Endodermal cell (in vitro differentiated cells): ENCODE data around the gene CYP26B1. TPM values are rescaled to one million over a fixed set of nuclear protein-coding genes. Genes with fewer than 3 reads are reported as not detected.

Source experiments
- DNase-seq: peaks from one replicate; pipeline ENCODE4 v3.0.0-alpha.2; 2017
- H3K27ac ChIP-seq: 2 replicates; pipeline ENCODE4 v1.5.1; 2013; ENCODE audit warnings: mild to moderate bottlenecking, low read depth, low read length, moderate library complexity
- H3K27me3 ChIP-seq: 2 replicates; pipeline ENCODE4 v1.6.1; 2013; ENCODE audit warnings: mild to moderate bottlenecking, low read length, moderate library complexity; ENCODE audit not compliant: insufficient read depth, control insufficient read depth, poor library complexity, severe bottlenecking
- H3K36me3 ChIP-seq: 2 replicates; pipeline ENCODE4 v1.7.0; 2013; ENCODE audit warnings: mild to moderate bottlenecking, low read length, moderate library complexity; ENCODE audit not compliant: control insufficient read depth, insufficient read depth
- H3K4me1 ChIP-seq: one replicate; pipeline ENCODE4 v1.7.0; 2013; ENCODE audit warnings: low read length; ENCODE audit not compliant: control insufficient read depth, insufficient read depth
- H3K4me3 ChIP-seq: 2 replicates; pipeline ENCODE4 v1.5.1; 2013; ENCODE audit warnings: mild to moderate bottlenecking, low read length, moderate library complexity
- H3K9ac ChIP-seq: 2 replicates; pipeline ENCODE4 v1.6.1; 2013; ENCODE audit warnings: mild to moderate bottlenecking, low read length, moderate library complexity; ENCODE audit not compliant: poor library complexity, severe bottlenecking; ENCODE audit errors: extremely low read depth
- H3K9me3 ChIP-seq: 2 replicates; pipeline ENCODE4 v1.6.1; 2013; ENCODE audit warnings: mild to moderate bottlenecking, low read length, moderate library complexity; ENCODE audit not compliant: control insufficient read depth
- H3K27ac Mint-ChIP-seq: 2 replicates; pipeline ENCODE4 v1.8.0; 2020; ENCODE audit warnings: mixed read lengths
- H3K27me3 Mint-ChIP-seq: 2 replicates; pipeline ENCODE4 v1.8.0; 2021; ENCODE audit warnings: mild to moderate bottlenecking, mixed read lengths; ENCODE audit not compliant: insufficient read depth
- H3K36me3 Mint-ChIP-seq: 2 replicates; pipeline ENCODE4 v1.8.0; 2020; ENCODE audit warnings: low read depth, mixed read lengths
- H3K4me1 Mint-ChIP-seq: 2 replicates; pipeline ENCODE4 v1.8.0; 2020; ENCODE audit warnings: mixed read lengths
- H3K4me3 Mint-ChIP-seq: 2 replicates; pipeline ENCODE4 v1.8.0; 2020; ENCODE audit warnings: mild to moderate bottlenecking, moderate library complexity, mixed read lengths
- H3K9me3 Mint-ChIP-seq: 2 replicates; pipeline ENCODE4 v1.8.0; 2020; ENCODE audit warnings: mild to moderate bottlenecking, mixed read lengths
- WGBS, 2 experiments: methylation state at CpG; one replicate each; pipeline versions ENCODE4 v1.1.5 to v1.1.7; 2013; ENCODE audit warnings: missing lambda C conversion rate in 2 of 2, mixed read lengths in 1 of 2; ENCODE audit not compliant: insufficient coverage in 1 of 2, insufficient read length in 1 of 2; 5-methylcytosine and 5-hydroxymethylcytosine counted together
- total RNA-seq, 2 donors: library from RNA; stranded (reverse); fragmentation: NEBNext Ultra II Directional in 1 of 2; extraction: Animal tissue kit (Norgen Biotek cat#: 25700) in 1 of 2; gene quantifications; 2 replicates in 1 of 2; 3 replicates in 1 of 2; pipeline ENCODE4 v1.2.1, GENCODE V29; 2021
- TF ChIP-seq, protein P1 (sequence below): fragments of 200-600 bp; sonication (generic); conservative IDR thresholded peaks from 2 replicates; pipeline ENCODE4 v1.5.0; 2021; ENCODE audit warnings: antibody characterized with exemption, mild to moderate bottlenecking

Gene CYP26B1
- total RNA-seq, 2 donors from 2014 or later = 0.09 to 0.91 TPM

DNA sequence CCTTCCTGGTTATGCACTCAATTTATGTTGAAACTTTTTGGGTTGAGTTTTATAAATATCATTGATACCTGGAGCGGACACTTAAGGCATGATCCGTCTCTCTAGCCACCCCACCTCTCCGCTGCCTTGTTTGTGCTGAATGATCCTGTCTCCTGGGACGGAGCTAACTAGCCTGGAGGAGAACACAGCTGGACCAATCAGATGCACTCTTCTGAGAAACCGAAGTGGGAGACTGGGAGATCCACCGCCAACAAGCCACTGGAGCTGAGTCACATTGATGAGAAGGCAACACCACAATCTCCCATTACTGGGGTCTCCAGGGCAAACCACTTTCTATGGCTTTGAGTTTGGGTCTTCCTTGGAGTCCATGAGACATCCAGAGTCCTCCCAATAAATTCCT, 29.3 kb downstream of the CYP26B1 start:
- no peaks in the 10 kb centered on the region for H3K36me3 ChIP-seq
- no peak overlapping the region for H3K4me3 Mint-ChIP-seq
- WGBS, 2 experiments = 95 to 98% methylated on average over 6 of the region's 6 CpGs
- H3K27me3 Mint-ChIP-seq = peaks cover 40% of the 10 kb centered on the region
- H3K27ac ChIP-seq = no peak overlapping the region
- no peak overlapping the region for H3K9ac ChIP-seq
- no peak overlapping the region for H3K4me3 ChIP-seq
- no peaks in the 10 kb centered on the region for H3K4me1 ChIP-seq
- no peak overlapping the region for H3K27ac Mint-ChIP-seq
- no peaks in the 10 kb centered on the region for H3K4me1 Mint-ChIP-seq
- DNase-seq = peak; percentile 20
- TF ChIP-seq, protein P1, sequence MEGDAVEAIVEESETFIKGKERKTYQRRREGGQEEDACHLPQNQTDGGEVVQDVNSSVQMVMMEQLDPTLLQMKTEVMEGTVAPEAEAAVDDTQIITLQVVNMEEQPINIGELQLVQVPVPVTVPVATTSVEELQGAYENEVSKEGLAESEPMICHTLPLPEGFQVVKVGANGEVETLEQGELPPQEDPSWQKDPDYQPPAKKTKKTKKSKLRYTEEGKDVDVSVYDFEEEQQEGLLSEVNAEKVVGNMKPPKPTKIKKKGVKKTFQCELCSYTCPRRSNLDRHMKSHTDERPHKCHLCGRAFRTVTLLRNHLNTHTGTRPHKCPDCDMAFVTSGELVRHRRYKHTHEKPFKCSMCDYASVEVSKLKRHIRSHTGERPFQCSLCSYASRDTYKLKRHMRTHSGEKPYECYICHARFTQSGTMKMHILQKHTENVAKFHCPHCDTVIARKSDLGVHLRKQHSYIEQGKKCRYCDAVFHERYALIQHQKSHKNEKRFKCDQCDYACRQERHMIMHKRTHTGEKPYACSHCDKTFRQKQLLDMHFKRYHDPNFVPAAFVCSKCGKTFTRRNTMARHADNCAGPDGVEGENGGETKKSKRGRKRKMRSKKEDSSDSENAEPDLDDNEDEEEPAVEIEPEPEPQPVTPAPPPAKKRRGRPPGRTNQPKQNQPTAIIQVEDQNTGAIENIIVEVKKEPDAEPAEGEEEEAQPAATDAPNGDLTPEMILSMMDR = no peak
- H3K27me3 ChIP-seq = peaks cover 22% of the 10 kb centered on the region
- no peaks in the 10 kb centered on the region for H3K9me3 Mint-ChIP-seq
- H3K36me3 Mint-ChIP-seq = no peaks in the 10 kb centered on the region
- no peaks in the 10 kb centered on the region for H3K9me3 ChIP-seq

DNA sequence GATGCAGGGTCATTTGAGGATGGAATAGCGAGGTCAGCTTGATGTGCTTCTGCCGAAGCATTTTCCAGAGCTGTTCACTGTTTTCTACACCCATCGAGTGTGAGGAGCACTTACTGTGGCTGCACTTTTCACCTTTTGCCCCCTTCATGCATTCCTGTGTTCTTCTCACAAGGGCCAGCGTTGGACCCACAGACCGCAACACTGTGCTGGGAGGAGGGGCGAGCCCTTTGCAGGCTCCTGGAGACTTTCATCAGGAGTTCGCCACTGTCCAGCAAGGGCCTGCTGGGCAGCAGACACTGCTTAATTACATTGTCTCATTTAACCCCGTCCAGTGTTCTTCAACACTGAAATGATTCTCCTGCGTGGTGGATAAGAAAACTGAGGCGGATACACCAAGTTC, 29.9 kb downstream of the CYP26B1 start:
- no peak overlapping the region for H3K4me3 Mint-ChIP-seq
- H3K9ac ChIP-seq = no peak overlapping the region
- H3K36me3 ChIP-seq = no peaks in the 10 kb centered on the region
- H3K4me1 Mint-ChIP-seq = no peaks in the 10 kb centered on the region
- peak; percentile 19 for DNase-seq
- TF ChIP-seq, protein P1 = no peak
- H3K27me3 Mint-ChIP-seq = peaks cover 35% of the 10 kb centered on the region
- no peaks in the 10 kb centered on the region for H3K9me3 Mint-ChIP-seq
- H3K4me3 ChIP-seq = no peak overlapping the region
- H3K9me3 ChIP-seq = no peaks in the 10 kb centered on the region
- H3K27ac ChIP-seq = no peak overlapping the region
- H3K36me3 Mint-ChIP-seq = no peaks in the 10 kb centered on the region
- no peaks in the 10 kb centered on the region for H3K4me1 ChIP-seq
- H3K27ac Mint-ChIP-seq = no peak overlapping the region
- 84 to 93% methylated on average over 7 to 10 of the region's 10 CpGs for WGBS, 2 experiments
- peaks cover 19% of the 10 kb centered on the region for H3K27me3 ChIP-seq

DNA sequence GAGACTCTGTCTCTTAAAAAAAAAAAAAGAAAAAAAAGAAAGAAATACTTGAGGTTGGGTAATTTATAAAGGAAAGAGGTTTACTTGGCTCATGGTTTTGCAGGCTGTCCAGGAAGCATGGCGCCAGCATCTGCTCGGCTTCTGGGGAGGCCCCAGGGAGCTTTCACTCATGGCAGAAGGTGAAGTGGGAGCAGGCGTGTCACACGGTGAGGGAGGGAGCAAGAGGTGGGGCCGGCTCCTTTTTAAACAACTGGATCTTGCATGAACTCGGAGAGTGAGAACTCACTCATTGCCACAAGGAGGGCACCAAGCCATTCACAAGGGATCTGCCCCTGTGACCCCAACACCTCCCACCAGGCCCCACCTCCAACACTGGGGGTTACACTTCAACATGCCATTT, 30.6 kb downstream of the CYP26B1 start:
- Mint-ChIP-seq H3K27me3 (peaks cover 30% of the 10 kb centered on the region), H3K36me3 (no peaks in the 10 kb centered on the region), H3K27ac (no peak overlapping the region), H3K4me3 (no peak overlapping the region), H3K4me1 (no peaks in the 10 kb centered on the region), H3K9me3 (peaks cover 6% of the 10 kb centered on the region)
- peak; percentile 13 for DNase-seq
- H3K4me3 ChIP-seq = no peak overlapping the region
- H3K4me1 ChIP-seq = no peaks in the 10 kb centered on the region
- no peaks in the 10 kb centered on the region for H3K9me3 ChIP-seq
- H3K9ac ChIP-seq = no peak overlapping the region
- no peak overlapping the region for H3K27ac ChIP-seq
- WGBS, 2 experiments = 92 to 94% methylated on average over 5 to 6 of the region's 6 CpGs
- no peaks in the 10 kb centered on the region for H3K36me3 ChIP-seq
- TF ChIP-seq, protein P1 = no peak
- H3K27me3 ChIP-seq = peaks cover 15% of the 10 kb centered on the region
